ENCODE results near the gene SYTL3. TPM values are rescaled to one million over a fixed set of nuclear protein-coding genes. Genes with fewer than 3 reads are reported as not detected.

SYTL3 gene
- total RNA-seq, 1 experiment from 2014 or later: 7.8 TPM

DNA sequence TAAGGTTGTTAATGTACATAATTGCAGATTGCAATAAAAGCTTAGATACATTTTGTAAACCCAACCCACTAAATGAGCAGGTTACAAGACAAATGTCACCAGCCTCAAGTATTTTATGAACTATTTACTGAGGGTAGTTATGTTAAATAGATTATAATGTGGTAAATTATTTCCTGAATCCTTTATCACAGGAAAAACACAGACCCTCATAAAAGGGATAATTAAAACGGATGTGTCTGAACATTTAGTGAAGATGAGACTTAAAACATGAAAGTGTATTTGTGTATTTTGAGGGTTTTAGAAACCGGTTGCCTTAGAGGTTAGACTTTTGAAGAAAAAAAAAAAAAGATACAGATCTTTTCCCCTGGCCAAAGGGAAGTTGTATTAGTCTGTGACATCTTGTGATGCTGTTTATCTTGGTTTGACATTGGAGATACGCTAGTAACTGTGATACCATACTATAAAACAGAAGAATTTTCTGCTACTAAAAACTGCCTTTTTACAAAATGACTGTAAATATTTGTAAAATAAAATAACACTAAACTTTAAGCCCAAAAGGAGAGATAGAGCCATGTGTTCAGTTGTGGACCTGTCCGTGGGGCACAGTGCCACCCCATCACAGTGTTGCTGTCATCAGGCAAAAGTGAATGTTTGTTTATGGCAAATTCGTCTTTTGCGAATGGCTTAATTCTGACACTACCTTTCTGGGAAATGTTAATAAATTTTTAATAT, 15.0 kb upstream of the SYTL3 start:
- Histone ChIP-seq H3K4me3 (no peak overlapping the region), H3K79me2 (ENCODE audit: low read depth) (peaks cover 27% of the 10 kb centered on the region), H3K4me2 (no peak overlapping the region), H3K9me2 (ENCODE audit: insufficient read depth) (no peaks in the 10 kb centered on the region), H4K20me1 (ENCODE audit: insufficient read depth) (peaks cover 20% of the 10 kb centered on the region), H3F3A (ENCODE audit: insufficient read depth, low read depth) (peaks cover 68% of the 10 kb centered on the region), H3K36me3 (ENCODE audit: low read depth) (peaks cover 50% of the 10 kb centered on the region), H3K9me3 (ENCODE audit: insufficient read depth, low read depth) (no peaks in the 10 kb centered on the region), H3K27me3 (ENCODE audit: insufficient read depth, low read depth) (no peaks in the 10 kb centered on the region), H3K27ac (peak overlapping the region; percentile 18; the same call in 1 of the 2 replicates), H3K4me1 (replicated peaks; ENCODE audit: insufficient read depth) (no peaks in the 10 kb centered on the region), H2AFZ (no peak overlapping the region)
- TF ChIP-seq, protein P1, sequence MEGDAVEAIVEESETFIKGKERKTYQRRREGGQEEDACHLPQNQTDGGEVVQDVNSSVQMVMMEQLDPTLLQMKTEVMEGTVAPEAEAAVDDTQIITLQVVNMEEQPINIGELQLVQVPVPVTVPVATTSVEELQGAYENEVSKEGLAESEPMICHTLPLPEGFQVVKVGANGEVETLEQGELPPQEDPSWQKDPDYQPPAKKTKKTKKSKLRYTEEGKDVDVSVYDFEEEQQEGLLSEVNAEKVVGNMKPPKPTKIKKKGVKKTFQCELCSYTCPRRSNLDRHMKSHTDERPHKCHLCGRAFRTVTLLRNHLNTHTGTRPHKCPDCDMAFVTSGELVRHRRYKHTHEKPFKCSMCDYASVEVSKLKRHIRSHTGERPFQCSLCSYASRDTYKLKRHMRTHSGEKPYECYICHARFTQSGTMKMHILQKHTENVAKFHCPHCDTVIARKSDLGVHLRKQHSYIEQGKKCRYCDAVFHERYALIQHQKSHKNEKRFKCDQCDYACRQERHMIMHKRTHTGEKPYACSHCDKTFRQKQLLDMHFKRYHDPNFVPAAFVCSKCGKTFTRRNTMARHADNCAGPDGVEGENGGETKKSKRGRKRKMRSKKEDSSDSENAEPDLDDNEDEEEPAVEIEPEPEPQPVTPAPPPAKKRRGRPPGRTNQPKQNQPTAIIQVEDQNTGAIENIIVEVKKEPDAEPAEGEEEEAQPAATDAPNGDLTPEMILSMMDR (conservative IDR thresholded peaks at IDR 0.05): no peak
- TF ChIP-seq EZH2 (IDR thresholded peaks at IDR 0.05; ENCODE audit: low read depth): no peak
- POLR2A ChIA-PET (ENCODE audit: unreplicated experiment): interaction anchor here (0.6 kb wide), 1 partner anchor 11 kb away, joined by 3 read pairs; no protein-coding TSS in a partner anchor
- BruUV-seq (replicated peaks): no TSS peak
- intact Hi-C loops (cut with micrococcal nuclease; ENCODE audit: unreplicated experiment): no loop called here
- CTCF ChIA-PET: no interaction called here
- DNase-seq: no peak

DNA sequence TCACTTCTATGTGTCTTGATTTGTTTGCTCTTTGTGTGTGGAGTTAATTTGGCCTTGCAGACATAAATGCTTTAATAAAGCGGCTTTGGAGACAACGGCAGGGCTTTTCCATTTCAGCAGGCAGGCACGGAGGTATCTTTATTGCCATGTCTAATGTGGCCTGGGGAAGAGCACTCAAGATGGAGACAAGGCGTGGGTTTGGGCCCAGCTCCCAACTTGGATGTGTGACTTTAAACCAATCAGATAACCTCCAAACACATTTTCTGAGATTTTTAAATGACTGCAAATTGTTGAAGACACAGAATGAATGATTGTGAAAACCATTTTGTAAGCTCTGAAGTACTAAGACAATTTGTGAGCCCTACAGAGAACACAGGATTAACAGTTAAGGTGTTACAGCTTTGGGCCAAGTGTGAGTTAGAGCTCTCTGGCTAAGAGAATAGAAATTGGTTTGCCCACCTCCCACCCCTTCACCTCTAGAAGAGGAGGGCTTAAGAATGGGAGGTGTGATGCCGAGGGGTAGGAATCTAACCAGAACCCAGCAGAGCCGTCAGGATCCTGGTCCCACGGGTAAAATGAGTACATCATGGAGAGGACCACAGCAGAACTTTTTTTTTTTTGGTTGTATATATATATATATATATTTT, 14.3 kb upstream of the SYTL3 start:
- intact Hi-C loops (cut with micrococcal nuclease; ENCODE audit: unreplicated experiment): no loop called here
- POLR2A ChIA-PET (ENCODE audit: unreplicated experiment): interaction anchor here (0.6 kb wide), 1 partner anchor 10 kb away, joined by 3 read pairs; no protein-coding TSS in a partner anchor
- no TSS peak for BruUV-seq (replicated peaks)
- DNase-seq: no peak
- H3K79me2 ChIP-seq (ENCODE audit: low read depth): peaks cover 34% of the 10 kb centered on the region
- H3K27me3 ChIP-seq (ENCODE audit: insufficient read depth, low read depth): no peaks in the 10 kb centered on the region
- CTCF ChIA-PET: no interaction called here
- H3K4me3 ChIP-seq: no peak overlapping the region
- H3K9me2 ChIP-seq (ENCODE audit: insufficient read depth): no peaks in the 10 kb centered on the region
- H3F3A ChIP-seq (ENCODE audit: insufficient read depth, low read depth): peaks cover 69% of the 10 kb centered on the region
- peaks cover 3% of the 10 kb centered on the region; the same call in 1 of the 2 replicates for H3K4me1 ChIP-seq (replicated peaks; ENCODE audit: insufficient read depth)
- TF ChIP-seq, protein P1 (conservative IDR thresholded peaks at IDR 0.05): no peak
- no peak for TF ChIP-seq EZH2 (IDR thresholded peaks at IDR 0.05; ENCODE audit: low read depth)
- H3K9me3 ChIP-seq (ENCODE audit: insufficient read depth, low read depth): no peaks in the 10 kb centered on the region
- peaks cover 22% of the 10 kb centered on the region for H4K20me1 ChIP-seq (ENCODE audit: insufficient read depth)
- peak overlapping the region; percentile 18; the same call in 1 of the 2 replicates for H3K27ac ChIP-seq
- peaks cover 57% of the 10 kb centered on the region for H3K36me3 ChIP-seq (ENCODE audit: low read depth)
- H2AFZ ChIP-seq: no peak overlapping the region
- no peak overlapping the region for H3K4me2 ChIP-seq

DNA sequence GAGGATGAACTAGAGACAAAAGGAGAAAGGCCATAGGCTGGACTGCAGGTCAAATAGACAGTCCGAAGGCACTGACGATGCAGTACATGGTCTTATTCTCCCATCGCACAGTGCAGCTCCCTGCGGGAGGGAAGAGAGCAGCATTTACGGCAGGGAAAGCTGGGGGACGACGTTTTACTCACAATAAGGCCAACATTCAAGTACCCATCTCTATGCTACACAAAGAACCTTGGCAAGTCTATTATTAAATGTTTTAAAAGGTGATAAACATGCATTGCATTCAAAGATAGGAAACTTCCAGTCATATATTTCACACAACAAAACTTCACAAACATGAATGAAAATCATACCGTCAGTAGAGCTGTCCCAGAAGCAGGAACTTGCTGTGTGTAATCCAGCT, 13.1 kb upstream of the SYTL3 start:
- POLR2A ChIA-PET (ENCODE audit: unreplicated experiment): no interaction called here
- H4K20me1 ChIP-seq (ENCODE audit: insufficient read depth): peaks cover 35% of the 10 kb centered on the region
- peaks cover 72% of the 10 kb centered on the region for H3F3A ChIP-seq (ENCODE audit: insufficient read depth, low read depth)
- intact Hi-C loops (cut with micrococcal nuclease; ENCODE audit: unreplicated experiment): no loop called here
- no peak overlapping the region for H2AFZ ChIP-seq
- no peaks in the 10 kb centered on the region for H3K9me2 ChIP-seq (ENCODE audit: insufficient read depth)
- TF ChIP-seq EZH2 (IDR thresholded peaks at IDR 0.05; ENCODE audit: low read depth): no peak
- TF ChIP-seq, protein P1 (conservative IDR thresholded peaks at IDR 0.05): no peak
- peaks cover 67% of the 10 kb centered on the region for H3K36me3 ChIP-seq (ENCODE audit: low read depth)
- CTCF ChIA-PET: no interaction called here
- DNase-seq: no peak
- peaks cover 46% of the 10 kb centered on the region for H3K79me2 ChIP-seq (ENCODE audit: low read depth)
- peaks cover 16% of the 10 kb centered on the region for H3K4me1 ChIP-seq (replicated peaks; ENCODE audit: insufficient read depth)
- BruUV-seq (replicated peaks): no TSS peak
- no peaks in the 10 kb centered on the region for H3K27me3 ChIP-seq (ENCODE audit: insufficient read depth, low read depth)
- no peak overlapping the region for H3K4me3 ChIP-seq
- H3K27ac ChIP-seq: no peak overlapping the region
- no peak overlapping the region for H3K4me2 ChIP-seq
- H3K9me3 ChIP-seq (ENCODE audit: insufficient read depth, low read depth): no peaks in the 10 kb centered on the region
